ENCODE results near the gene CPSF6. TPM values are rescaled to one million over a fixed set of nuclear protein-coding genes. Genes with fewer than 3 reads are reported as not detected.
A peak's percentile ranks its signal among the peaks of the same experiment; 100 is the strongest.
"Not testable (repeated sequence)": the region's sequence is repeated elsewhere in the genome, so short reads cannot be mapped to it uniquely, and the experiment has no call there.

Gene CPSF6
- total RNA-seq, 1 experiment from 2014 or later = 24.4 TPM

DNA sequence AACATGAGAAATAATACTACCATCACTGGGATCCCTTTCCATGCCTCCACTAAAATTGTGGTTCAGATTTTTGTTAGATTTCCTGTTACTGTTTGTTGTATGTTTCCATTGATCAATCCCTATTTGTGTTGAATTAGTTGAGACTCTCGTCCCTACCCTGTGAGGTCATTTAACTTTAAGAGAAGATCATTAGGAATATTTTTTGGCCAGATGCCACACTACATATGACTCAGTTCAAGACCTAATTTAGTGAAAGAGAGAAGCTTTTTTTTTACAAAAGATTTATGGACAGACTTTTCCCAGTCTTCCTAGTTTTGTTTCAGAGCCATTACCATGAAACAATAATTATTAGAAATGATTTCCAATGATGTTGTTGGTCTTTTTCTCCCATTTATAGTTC, 35.5 kb downstream of the CPSF6 start:
- DNase-seq (ENCODE audit: low read depth in 1 of 2, low spot score in 2 of 2) = no peak
- no peaks in the 10 kb centered on the region for H3K9me3 ChIP-seq (replicated peaks)
- H3K27ac ChIP-seq = no peak overlapping the region
- H3K4me3 ChIP-seq = no peak overlapping the region
- peaks cover 11% of the 10 kb centered on the region for H3K36me3 ChIP-seq
- no peaks in the 10 kb centered on the region for H3K4me1 ChIP-seq (replicated peaks)
- H3K27me3 ChIP-seq (replicated peaks) = no peaks in the 10 kb centered on the region

DNA sequence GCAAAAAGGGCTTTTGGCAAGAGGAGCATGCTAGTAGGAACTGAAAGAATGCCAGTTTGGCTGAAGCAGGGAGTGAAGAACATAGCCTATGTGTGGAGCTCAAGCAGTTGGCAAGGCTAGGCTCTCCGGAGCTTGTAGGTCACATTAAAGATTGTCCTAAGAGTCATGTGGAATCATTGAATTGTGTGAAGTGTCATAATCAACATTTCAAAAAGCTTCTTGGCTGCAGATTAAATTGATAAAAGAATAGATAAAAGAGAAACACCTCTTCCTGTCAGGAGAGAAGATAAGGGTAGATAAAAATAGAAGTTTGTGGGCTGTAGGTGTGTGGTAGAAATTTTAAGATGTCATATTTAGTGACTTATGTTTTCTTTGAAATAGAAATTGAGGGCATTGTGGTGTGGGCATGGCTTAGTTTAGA, 36.1 kb downstream of the CPSF6 start:
- no peaks in the 10 kb centered on the region for H3K27me3 ChIP-seq (replicated peaks)
- no peaks in the 10 kb centered on the region for H3K9me3 ChIP-seq (replicated peaks)
- H3K27ac ChIP-seq = no peak overlapping the region
- no peak overlapping the region for H3K4me3 ChIP-seq
- peaks cover 6% of the 10 kb centered on the region for H3K36me3 ChIP-seq
- DNase-seq (ENCODE audit: low read depth in 1 of 2, low spot score in 2 of 2) = no peak
- H3K4me1 ChIP-seq (replicated peaks) = no peaks in the 10 kb centered on the region

DNA sequence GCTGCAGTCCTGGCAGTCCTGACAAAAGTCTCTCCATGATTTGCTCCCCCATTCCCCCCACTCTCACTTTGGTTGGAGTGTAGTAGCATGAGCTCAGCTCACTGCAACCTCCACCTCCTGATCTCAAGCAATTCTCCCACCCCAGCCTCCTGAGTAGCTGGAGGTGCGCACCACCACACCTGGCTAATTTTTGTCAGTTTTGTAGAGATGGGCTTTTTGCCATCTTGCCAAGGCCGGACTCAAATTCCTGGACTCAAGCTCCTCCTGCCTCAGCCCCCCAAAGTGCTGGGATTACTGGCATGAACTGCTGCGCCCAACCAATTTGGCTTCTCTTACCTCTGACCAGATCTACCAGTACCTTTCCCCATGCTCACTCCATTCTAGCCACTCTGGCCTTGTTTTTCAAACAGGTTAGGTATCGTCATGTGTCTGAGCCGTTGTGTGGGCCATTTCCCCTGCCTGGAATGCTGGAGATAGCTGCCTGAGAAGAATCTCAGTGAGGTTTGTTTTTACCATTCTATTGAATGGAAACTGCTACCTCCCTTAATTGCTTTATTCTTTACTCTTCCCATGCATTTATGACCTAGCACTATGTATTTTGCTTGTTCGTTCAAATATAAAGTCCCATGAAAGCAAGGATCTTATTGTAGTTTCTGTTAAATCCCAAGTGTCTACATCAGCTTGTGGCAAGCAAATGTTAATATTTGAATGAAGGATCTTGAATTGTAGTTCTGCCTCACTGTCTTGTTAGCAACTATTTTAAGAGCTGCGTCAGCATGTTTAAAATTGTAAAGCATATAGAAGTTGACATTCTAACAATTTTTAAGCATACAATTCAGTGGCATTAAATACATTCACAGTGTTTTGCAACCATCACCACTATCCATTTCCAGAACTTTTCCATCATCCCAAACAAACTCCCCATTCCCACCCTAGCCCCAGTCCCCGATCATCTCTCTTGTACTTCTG, 39.7 kb downstream of the CPSF6 start:
- no peak overlapping the region for H3K4me3 ChIP-seq
- peaks cover 5% of the 10 kb centered on the region; the same call in 1 of the 2 replicates for H3K27me3 ChIP-seq (replicated peaks)
- no peaks in the 10 kb centered on the region for H3K9me3 ChIP-seq (replicated peaks)
- DNase-seq (ENCODE audit: low read depth in 1 of 2, low spot score in 2 of 2) = no peak
- no peak overlapping the region for H3K27ac ChIP-seq
- 0 out of 2 replicates have a peak, but pooled peaks cover 4% of the 10 kb centered on the region for H3K4me1 ChIP-seq (replicated peaks)
- H3K36me3 ChIP-seq = no peaks in the 10 kb centered on the region

DNA sequence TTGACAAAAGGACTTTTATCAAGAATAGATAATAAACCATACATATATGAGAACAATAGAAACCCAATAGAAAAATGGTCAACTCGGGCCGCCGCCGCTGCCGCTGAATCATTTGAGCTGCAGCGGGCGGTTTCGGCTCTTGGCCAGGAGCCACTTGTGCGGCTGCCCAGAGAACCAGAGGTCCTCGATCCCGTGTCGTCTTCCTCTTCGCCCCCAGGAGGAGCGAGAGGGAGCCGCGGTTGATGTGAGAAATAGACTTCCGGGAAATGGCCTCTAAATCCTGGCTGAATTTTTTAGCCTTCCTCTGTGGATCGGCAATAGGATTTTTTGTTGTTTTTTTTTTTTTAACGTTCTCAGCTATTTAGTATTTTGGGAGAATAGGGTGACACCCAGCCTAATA, 44.8 kb downstream of the CPSF6 start:
- Histone ChIP-seq H3K4me3 (no peak overlapping the region), H3K9me3 (replicated peaks) (no peaks in the 10 kb centered on the region), H3K36me3 (no peaks in the 10 kb centered on the region), H3K4me1 (replicated peaks) (0 out of 2 replicates have a peak, but pooled peaks cover 4% of the 10 kb centered on the region), H3K27ac (no peak overlapping the region), H3K27me3 (replicated peaks) (peaks cover 15% of the 10 kb centered on the region)
- DNase-seq (ENCODE audit: low read depth in 1 of 2, low spot score in 2 of 2) = peak; percentile 51 to 68

DNA sequence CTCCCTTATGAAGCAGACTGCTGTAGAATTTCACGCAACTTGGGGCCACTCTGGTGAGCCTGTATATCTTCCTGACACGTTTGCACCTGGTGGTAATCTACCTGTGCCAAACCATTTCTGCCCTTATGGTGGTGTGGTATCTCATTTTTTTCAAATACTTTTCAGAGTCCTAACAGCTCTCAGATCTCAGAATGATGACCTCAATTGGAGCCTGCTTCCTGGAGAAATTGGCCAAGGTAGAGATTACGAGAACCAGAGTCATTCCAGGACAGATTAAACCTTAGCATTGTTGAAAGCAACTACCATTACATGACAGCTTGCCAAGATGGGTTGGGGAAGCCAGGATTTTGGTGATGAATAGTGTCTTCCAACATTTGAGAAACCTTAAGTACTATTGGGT, 48.2 kb downstream of the CPSF6 start:
- 0 out of 2 replicates have a peak, but pooled peaks cover 4% of the 10 kb centered on the region for H3K4me1 ChIP-seq (replicated peaks)
- no peak for DNase-seq (ENCODE audit: low read depth in 1 of 2, low spot score in 2 of 2)

DNA sequence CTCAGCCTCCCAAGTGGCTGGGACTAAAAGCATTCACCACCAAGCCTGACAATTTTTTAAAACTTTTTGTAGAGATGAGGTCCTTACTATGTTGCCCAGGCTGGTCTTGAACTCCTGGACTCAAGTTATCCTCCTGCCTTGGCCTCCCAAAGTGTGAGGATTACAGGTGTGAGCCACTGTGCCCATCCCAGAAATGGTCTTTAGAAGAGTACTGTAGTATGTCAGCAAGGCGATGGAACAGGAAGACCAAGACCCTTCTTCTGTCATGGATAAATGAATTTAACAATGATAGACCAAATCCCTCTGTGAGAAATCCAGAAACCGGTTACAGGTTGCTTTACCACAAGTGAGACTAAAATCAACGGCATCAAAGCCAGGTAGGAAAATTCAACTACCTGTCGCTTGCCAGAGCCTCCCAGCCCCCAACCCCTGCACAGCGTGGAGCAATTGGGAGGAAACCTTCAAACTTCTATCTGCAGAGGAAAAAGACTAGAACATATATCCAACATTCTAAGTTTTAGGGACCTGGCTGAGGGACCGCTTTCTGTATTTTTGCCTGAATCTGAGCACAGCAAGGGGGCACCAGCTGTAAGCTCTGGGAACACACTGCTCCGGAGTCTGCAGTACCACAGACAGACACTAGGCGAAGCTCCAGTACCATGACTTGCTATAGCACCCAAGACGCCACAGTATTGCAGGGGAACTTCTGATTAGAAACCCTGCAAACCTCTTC, 51.3 kb downstream of the CPSF6 start:
- Histone ChIP-seq H3K27me3 (replicated peaks) (no peaks in the 10 kb centered on the region; the same call in 1 of the 2 replicates), H3K4me3 (no peak overlapping the region), H3K27ac (no peak overlapping the region), H3K9me3 (replicated peaks) (no peaks in the 10 kb centered on the region), H3K4me1 (replicated peaks) (no peaks in the 10 kb centered on the region), H3K36me3 (no peaks in the 10 kb centered on the region)
- peak; percentile 14 to 67 for DNase-seq (ENCODE audit: low read depth in 1 of 2, low spot score in 2 of 2)

More for the DNA sequence above, 48.2 kb downstream of the CPSF6 start:
- Histone ChIP-seq H3K9me3 (replicated peaks) (no peaks in the 10 kb centered on the region), H3K27ac (no peak overlapping the region), H3K36me3 (no peaks in the 10 kb centered on the region), H3K4me3 (no peak overlapping the region), H3K27me3 (replicated peaks) (peaks cover 15% of the 10 kb centered on the region)

DNA sequence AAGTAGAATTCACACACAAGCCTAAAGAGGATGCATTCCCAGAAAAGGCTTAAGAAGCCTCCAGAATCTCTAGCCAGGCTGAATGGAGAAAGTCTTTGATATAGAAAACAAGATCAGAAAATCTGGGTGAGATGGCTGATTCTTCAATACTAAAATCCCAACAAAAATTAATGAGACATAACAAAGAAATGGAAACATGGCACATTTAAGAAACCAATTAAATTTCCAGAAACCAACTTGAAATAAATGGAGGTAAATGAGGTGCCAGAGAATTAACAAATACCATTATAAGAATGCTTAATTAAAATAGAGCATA, 51.9 kb downstream of the CPSF6 start:
- Histone ChIP-seq H3K27me3 (replicated peaks) (no peaks in the 10 kb centered on the region; the same call in 1 of the 2 replicates), H3K36me3 (no peaks in the 10 kb centered on the region), H3K4me1 (replicated peaks) (no peaks in the 10 kb centered on the region), H3K4me3 (no peak overlapping the region), H3K27ac (no peak overlapping the region), H3K9me3 (replicated peaks) (no peaks in the 10 kb centered on the region)
- no peak for DNase-seq (ENCODE audit: low read depth in 1 of 2, low spot score in 2 of 2)

DNA sequence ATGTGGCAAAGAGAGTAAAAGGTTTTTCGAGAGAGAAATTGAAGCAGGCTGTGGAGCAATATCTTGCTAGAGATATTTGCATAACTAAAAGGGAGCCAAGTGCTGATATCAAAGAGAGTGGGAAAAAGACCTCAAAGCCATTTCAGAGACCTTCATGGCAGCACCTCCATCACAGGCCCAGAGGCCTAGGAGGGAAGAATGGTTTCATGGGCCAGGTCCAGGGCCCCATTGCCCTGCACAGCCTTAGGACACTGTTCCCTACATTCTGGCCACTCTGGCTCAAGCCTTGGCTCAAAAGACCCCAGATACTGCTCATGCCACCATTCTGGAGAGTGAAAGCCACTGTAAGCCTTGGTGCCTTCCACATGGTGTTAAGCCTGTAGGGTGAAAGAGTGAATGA, 58.8 kb downstream of the CPSF6 start:
- Histone ChIP-seq H3K27me3 (replicated peaks) (no peaks in the 10 kb centered on the region; the same call in 1 of the 2 replicates), H3K36me3 (no peaks in the 10 kb centered on the region), H3K4me1 (replicated peaks) (no peaks in the 10 kb centered on the region), H3K27ac (no peak overlapping the region), H3K4me3 (no peak overlapping the region), H3K9me3 (replicated peaks) (no peaks in the 10 kb centered on the region; the same call in 1 of the 2 replicates)
- DNase-seq (ENCODE audit: low read depth in 1 of 2, low spot score in 2 of 2) = no peak

DNA sequence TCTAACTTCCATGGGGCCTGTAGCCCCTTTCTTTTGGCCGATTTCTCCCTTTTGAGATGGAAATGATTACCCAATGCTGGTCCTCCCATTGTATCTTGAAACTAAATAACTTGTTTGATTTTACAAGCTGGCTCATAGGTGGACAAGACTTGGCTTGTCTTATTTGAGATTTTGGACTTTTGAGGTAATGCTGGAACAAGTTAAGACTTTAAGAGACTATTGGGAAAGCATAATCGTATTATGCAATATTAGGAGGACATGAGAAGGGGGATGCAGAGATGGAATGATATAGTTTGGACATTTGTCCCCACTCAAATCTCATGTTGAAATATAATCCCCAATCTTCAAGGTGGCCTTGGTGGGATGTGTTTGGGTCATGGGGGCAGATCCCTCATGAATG, 59.6 kb downstream of the CPSF6 start:
- H3K9me3 ChIP-seq (replicated peaks) = peaks cover under 1% of the 10 kb centered on the region
- H3K27ac ChIP-seq = no peak overlapping the region
- no peak overlapping the region for H3K4me3 ChIP-seq
- no peaks in the 10 kb centered on the region; the same call in none of the 2 replicates for H3K27me3 ChIP-seq (replicated peaks)
- no peaks in the 10 kb centered on the region for H3K4me1 ChIP-seq (replicated peaks)
- H3K36me3 ChIP-seq = no peaks in the 10 kb centered on the region
- no peak for DNase-seq (ENCODE audit: low read depth in 1 of 2, low spot score in 2 of 2)

DNA sequence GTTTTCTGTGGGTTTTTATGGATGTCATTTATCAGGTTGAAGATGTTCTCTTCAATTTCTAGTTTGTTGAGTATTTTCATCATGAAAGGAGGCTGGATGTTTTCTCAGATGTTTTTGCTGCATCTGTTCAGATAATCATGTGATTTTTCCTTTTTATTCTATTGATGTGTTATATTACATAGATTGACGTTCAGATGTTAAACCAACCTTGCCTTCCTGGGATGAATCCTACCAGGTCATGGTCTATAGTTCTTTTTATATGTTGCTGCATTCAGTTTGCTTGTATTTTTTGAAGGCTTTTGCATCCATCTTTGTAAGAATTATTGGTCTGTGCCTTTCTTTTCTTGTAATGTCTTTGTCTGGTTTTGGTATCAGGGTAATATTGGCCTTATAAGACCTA, 64.9 kb downstream of the CPSF6 start:
- H3K4me3 ChIP-seq = no peak overlapping the region
- no peaks in the 10 kb centered on the region for H3K36me3 ChIP-seq
- DNase-seq (ENCODE audit: low read depth in 1 of 2, low spot score in 2 of 2) = no peak
- peaks cover 3% of the 10 kb centered on the region for H3K9me3 ChIP-seq (replicated peaks)
- no peaks in the 10 kb centered on the region for H3K4me1 ChIP-seq (replicated peaks)
- H3K27ac ChIP-seq = no peak overlapping the region
- no peaks in the 10 kb centered on the region; the same call in none of the 2 replicates for H3K27me3 ChIP-seq (replicated peaks)

DNA sequence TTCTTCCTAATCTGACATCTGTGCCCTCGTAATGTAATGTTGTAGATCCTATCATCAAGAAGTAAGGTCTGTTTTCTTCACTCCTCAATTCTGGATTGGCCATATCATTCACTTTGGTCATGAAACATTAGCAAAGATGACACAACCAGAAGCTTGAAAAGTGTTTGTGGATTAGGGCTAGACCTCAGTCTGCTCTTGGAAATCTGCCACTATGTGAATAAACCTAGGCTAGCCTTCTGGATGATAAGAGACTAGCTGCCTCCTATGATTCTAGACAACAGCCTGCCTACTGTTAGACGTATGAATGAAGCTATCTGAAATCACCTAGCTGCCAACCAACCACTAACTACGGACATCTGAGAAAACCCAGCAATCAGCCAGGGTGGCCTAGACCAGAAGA, 70.1 kb downstream of the CPSF6 start:
- no peak for DNase-seq (ENCODE audit: low read depth in 1 of 2, low spot score in 2 of 2)
- Histone ChIP-seq H3K9me3 (replicated peaks) (no peaks in the 10 kb centered on the region), H3K36me3 (no peaks in the 10 kb centered on the region), H3K27ac (no peak overlapping the region), H3K4me3 (no peak overlapping the region), H3K4me1 (replicated peaks) (no peaks in the 10 kb centered on the region), H3K27me3 (replicated peaks) (no peaks in the 10 kb centered on the region)

DNA sequence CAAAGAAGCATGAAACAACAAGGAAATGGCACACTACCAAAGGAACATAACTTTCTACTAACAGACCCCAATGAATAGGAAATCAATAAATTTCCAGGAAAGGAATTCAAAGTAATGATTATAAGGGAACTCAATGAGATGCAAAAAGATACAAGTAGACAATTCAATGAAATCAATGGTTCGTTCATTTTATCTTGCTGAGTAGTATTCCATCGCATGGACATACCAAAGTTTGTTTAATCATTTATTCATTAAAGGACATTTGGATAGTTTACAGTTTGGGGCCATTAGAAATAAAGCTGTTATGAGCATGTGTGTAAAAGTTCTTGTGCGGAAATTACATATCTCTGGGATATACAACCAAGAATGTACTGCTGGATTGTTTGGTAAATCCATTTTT, 73.8 kb downstream of the CPSF6 start:
- no peaks in the 10 kb centered on the region for H3K27me3 ChIP-seq (replicated peaks)
- H3K36me3 ChIP-seq = no peaks in the 10 kb centered on the region
- H3K4me1 ChIP-seq (replicated peaks) = no peaks in the 10 kb centered on the region
- no peak for DNase-seq (ENCODE audit: low read depth in 1 of 2, low spot score in 2 of 2)
- H3K4me3 ChIP-seq = no peak overlapping the region
- no peak overlapping the region for H3K27ac ChIP-seq
- H3K9me3 ChIP-seq (replicated peaks) = no peaks in the 10 kb centered on the region

DNA sequence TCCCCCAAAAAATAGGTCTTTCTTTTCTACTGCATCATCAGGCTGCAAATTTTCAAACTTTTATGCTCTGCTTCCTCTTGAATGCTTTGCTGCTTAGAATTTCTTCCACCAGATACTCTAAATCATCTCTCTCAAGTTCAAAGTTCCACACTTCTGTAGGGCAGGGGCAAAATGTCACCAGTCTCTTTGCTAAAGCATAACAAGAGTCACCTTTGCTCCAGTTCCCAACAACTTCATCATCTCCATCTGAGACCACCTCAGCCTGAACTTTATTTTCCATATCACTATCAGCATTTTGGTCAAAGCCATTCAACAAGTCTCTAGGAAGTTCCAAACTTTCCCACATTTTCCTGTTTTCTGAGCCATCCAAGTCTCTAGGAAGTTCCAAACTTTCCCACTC, 77.4 kb downstream of the CPSF6 start:
- not testable (repeated sequence) for DNase-seq (ENCODE audit: low read depth in 1 of 2, low spot score in 2 of 2); H3K4me1 ChIP-seq (replicated peaks); H3K36me3 ChIP-seq; H3K4me3 ChIP-seq; H3K27ac ChIP-seq; H3K27me3 ChIP-seq (replicated peaks); H3K9me3 ChIP-seq (replicated peaks)

DNA sequence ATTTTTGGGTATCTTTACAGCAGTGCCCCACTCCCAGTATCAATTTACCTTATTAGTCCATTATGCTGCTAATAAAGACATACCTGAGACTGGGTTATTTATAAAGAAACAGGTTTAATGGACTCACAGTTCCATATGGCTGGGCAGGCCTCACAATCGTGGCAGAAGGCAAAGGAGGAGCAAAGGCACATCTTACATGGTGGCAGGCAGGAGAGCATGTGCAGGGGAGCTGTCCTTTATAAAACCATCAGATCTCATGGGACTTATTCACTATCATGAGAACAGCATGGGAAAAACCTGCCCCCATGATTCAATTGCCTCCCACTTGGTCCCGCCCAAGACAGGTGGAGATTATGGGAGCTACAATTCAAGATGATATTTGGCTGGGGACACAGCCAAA, 77.9 kb downstream of the CPSF6 start:
- not testable (repeated sequence) for H3K4me3 ChIP-seq; DNase-seq (ENCODE audit: low read depth in 1 of 2, low spot score in 2 of 2); H3K27me3 ChIP-seq (replicated peaks); H3K36me3 ChIP-seq; H3K4me1 ChIP-seq (replicated peaks); H3K9me3 ChIP-seq (replicated peaks); H3K27ac ChIP-seq
